Panc1 (cell line): ENCODE data around the gene RAP1GDS1. TPM values are rescaled to one million over a fixed set of nuclear protein-coding genes. Genes with fewer than 3 reads are reported as not detected.

Experiments used
- ATAC-seq: fragments of 200-7000 bp; cut with Tn5 transposase; 2 replicates; pipeline ENCODE4 v1.9.1; 2020; ENCODE audit warnings: mild to moderate bottlenecking, moderate library complexity
- BruUV-seq: library from RNA; stranded (reverse); fragments of 400-500 nt; replicated peaks from 2 replicates; lab custom pipeline; 2021; lab: Mats Ljungman, UMichigan
- CTCF ChIA-PET: fragments of 300-600 bp; sonication (Branson Sonifier 250); formaldehyde crosslinking; loops from one replicate; lab custom pipeline; 2022; ENCODE audit warnings: antibody characterized with exemption; lab: Charles Lee
- POLR2A ChIA-PET: fragments of 300-600 bp; sonication (Branson Sonifier 250); formaldehyde crosslinking; loops from one replicate; lab custom pipeline; 2022; ENCODE audit warnings: antibody characterized with exemption; lab: Charles Lee
- DNase-seq: peaks from one replicate; pipeline ENCODE4 v3.0.0-alpha.2; 2010; ENCODE audit warnings: low read depth, low spot score
- H3K27ac ChIP-seq: 2 replicates; pipeline ENCODE4 v1.5.1; 2011; ENCODE audit warnings: mild to moderate bottlenecking, low read length, inconsistent platforms
- H3K27me3 ChIP-seq: fragments of 200-500 bp; sonication (Bioruptor generic); 2 replicates; pipeline ENCODE4 v1.6.0; 2014; ENCODE audit warnings: low read length, inconsistent platforms; ENCODE audit not compliant: control insufficient read depth, insufficient read depth
- H3K36me3 ChIP-seq: fragments of 200-500 bp; sonication (Bioruptor generic); 2 replicates; pipeline ENCODE4 v1.5.1; 2014; ENCODE audit warnings: inconsistent platforms, mild to moderate bottlenecking, low read length, moderate library complexity; ENCODE audit not compliant: control insufficient read depth, insufficient read depth
- H3K4me1 ChIP-seq: 2 replicates; pipeline ENCODE4 v1.5.1; 2011; ENCODE audit warnings: inconsistent platforms, mild to moderate bottlenecking, low read length, moderate library complexity; ENCODE audit not compliant: control insufficient read depth, insufficient read depth
- H3K4me3 ChIP-seq, 2 experiments: 2 replicates each; pipeline ENCODE4 v1.5.1; 2011 to 2012; ENCODE audit warnings: low read depth in 2 of 2, low read length in 2 of 2, mild to moderate bottlenecking in 2 of 2, inconsistent platforms in 1 of 2, moderate library complexity in 1 of 2
- H3K9me3 ChIP-seq: fragments of 200-500 bp; sonication (Bioruptor generic); 2 replicates; pipeline ENCODE4 v1.5.1; 2014; ENCODE audit warnings: low read depth, mild to moderate bottlenecking, inconsistent platforms, low read length, moderate library complexity; ENCODE audit not compliant: control insufficient read depth, insufficient read depth
- POLR2AphosphoS5 ChIP-seq: IDR thresholded peaks from 2 replicates; pipeline ENCODE4 v1.6.1; 2012; ENCODE audit warnings: mild to moderate bottlenecking, low read depth, low read length, moderate library complexity
- REST ChIP-seq, 2 experiments: IDR thresholded peaks; 2 replicates each; pipeline ENCODE4 v1.6.1; 2011 to 2012; ENCODE audit warnings: low read depth in 2 of 2, control low read depth in 1 of 2, low read length in 1 of 2, mild to moderate bottlenecking in 1 of 2, moderate library complexity in 1 of 2; ENCODE audit not compliant: insufficient read depth in 1 of 2
- SIN3A ChIP-seq: IDR thresholded peaks from 2 replicates; pipeline ENCODE4 v1.6.1; 2012; ENCODE audit warnings: low read depth, mild to moderate bottlenecking, low read length, moderate library complexity, borderline replicate concordance; ENCODE audit not compliant: insufficient read depth
- TCF7L2 ChIP-seq: IDR thresholded peaks from 2 replicates; pipeline ENCODE4 v1.6.1; 2011; ENCODE audit warnings: mild to moderate bottlenecking, low read depth, low read length, inconsistent platforms
- in situ Hi-C: cut with HindIII; loops from 2 replicates; pipeline ENCODE4 v1.10.0; 2016; ENCODE audit warnings: low sequenced_read_pairs, low pct_unique_long_range_greater_than_20kb
- intact Hi-C: fragments of 100-400 bp; cut with micrococcal nuclease; formaldehyde crosslinking; loops from one replicate; pipeline ENCODE4 v1.10.0; 2022; ENCODE audit not compliant: unreplicated experiment
- total RNA-seq: library from RNA; stranded (reverse); gene quantifications from one replicate; pipeline ENCODE4 v1.2.1, GENCODE V29; 2021; ENCODE audit not compliant: unreplicated experiment
- TF ChIP-seq, protein P1 (sequence below): fragments of 450-650 bp; IDR thresholded peaks from 2 replicates; pipeline ENCODE4 v1.5.1; 2017; ENCODE audit warnings: mild to moderate bottlenecking

The RAP1GDS1 gene
- total RNA-seq, 1 experiment from 2014 or later, result 39.7 TPM

DNA sequence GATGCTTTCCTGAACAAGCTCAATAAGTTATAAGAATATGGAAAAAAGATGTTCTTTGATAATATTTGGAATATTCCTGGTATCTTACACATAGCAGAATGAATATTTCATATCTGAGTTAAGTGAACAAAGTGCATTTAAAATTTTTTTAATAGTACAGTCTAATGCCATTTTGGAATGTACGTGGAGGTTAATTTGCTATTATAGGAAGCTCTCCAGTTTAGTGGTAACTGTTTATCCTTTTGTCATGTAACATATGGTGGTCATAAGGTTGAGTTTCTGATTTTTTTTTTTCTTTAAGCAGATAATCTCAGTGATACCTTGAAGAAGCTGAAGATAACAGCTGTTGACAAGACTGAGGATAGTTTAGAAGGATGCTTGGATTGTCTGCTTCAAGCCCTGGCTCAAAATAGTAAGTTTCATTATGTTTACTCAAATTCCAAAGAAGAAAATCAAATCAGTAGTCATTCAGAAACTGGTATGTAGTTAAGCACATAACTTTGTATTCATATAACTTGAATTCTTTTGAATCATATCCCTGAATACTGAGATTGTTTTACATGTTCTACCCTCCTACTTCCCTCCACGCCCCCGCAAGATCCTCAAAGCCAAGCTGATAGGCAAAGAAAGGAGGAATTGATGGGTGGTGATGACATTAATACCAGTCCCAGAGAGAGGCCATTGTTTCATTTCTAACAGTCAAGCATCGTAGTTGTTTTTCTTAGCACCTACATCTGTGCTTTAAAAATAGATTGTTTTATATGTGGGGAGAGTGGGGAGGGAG, 32.1 kb downstream of the RAP1GDS1 start:
- in situ Hi-C loops, result no loop called here
- no peaks in the 10 kb centered on the region for H3K27me3 ChIP-seq
- 0 out of 2 replicates have a peak, but pooled peaks cover 2% of the 10 kb centered on the region for H3K36me3 ChIP-seq
- intact Hi-C loops, result no loop called here
- H3K4me1 ChIP-seq, result no peaks in the 10 kb centered on the region
- no peak overlapping the region for H3K4me3 ChIP-seq
- TF ChIP-seq REST (IDR thresholded peaks at IDR 0.05; ENCODE audit: insufficient read depth in 1 of 2, low read depth in 2 of 2, low read length in 1 of 2) (no peak), SIN3A (no peak), TCF7L2 (no peak), POLR2AphosphoS5 (no peak)
- TF ChIP-seq, protein P1, sequence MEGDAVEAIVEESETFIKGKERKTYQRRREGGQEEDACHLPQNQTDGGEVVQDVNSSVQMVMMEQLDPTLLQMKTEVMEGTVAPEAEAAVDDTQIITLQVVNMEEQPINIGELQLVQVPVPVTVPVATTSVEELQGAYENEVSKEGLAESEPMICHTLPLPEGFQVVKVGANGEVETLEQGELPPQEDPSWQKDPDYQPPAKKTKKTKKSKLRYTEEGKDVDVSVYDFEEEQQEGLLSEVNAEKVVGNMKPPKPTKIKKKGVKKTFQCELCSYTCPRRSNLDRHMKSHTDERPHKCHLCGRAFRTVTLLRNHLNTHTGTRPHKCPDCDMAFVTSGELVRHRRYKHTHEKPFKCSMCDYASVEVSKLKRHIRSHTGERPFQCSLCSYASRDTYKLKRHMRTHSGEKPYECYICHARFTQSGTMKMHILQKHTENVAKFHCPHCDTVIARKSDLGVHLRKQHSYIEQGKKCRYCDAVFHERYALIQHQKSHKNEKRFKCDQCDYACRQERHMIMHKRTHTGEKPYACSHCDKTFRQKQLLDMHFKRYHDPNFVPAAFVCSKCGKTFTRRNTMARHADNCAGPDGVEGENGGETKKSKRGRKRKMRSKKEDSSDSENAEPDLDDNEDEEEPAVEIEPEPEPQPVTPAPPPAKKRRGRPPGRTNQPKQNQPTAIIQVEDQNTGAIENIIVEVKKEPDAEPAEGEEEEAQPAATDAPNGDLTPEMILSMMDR, result no peak
- ATAC-seq, result no peak
- H3K9me3 ChIP-seq, result no peaks in the 10 kb centered on the region
- CTCF ChIA-PET, result interaction anchor here (0.7 kb wide), 1 partner anchor 10 kb away, joined by 3 read pairs; no protein-coding TSS in a partner anchor
- no peak for DNase-seq
- no peak overlapping the region for H3K27ac ChIP-seq
- BruUV-seq, result no TSS peak
- POLR2A ChIA-PET, result no interaction called here

DNA sequence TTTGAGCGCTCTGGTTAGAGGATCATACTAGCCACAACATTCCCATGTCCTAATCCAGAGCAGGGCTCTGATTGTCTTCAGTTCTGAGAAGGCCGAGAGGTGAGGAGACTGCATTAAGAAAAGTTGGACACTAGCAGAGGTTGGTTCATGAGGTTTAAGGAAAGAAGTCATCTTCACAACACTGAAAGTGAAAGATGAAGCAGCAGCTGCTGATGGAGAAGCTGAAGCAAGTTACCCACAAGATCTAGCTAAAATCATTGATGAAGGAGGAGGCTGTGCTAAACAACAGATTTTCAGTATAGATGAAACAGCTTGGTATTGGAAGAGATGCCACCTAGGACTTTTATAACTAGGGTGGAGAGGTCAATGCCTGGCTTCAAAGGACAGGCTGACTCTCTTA, 36.8 kb downstream of the RAP1GDS1 start:
- POLR2A ChIA-PET, result no interaction called here

More for the DNA sequence above, 36.8 kb downstream of the RAP1GDS1 start:
- Histone ChIP-seq H3K9me3 (no peaks in the 10 kb centered on the region; the same call in 1 of the 2 replicates), H3K27ac (no peak overlapping the region), H3K4me3 (no peak overlapping the region), H3K27me3 (no peaks in the 10 kb centered on the region), H3K36me3 (0 out of 2 replicates have a peak, but pooled peaks cover 2% of the 10 kb centered on the region), H3K4me1 (no peaks in the 10 kb centered on the region)
- CTCF ChIA-PET, result no interaction called here
- TF ChIP-seq, protein P1, result no peak
- TF ChIP-seq SIN3A (no peak), TCF7L2 (no peak), REST (IDR thresholded peaks at IDR 0.05; ENCODE audit: insufficient read depth in 1 of 2, low read depth in 2 of 2, low read length in 1 of 2) (no peak), POLR2AphosphoS5 (no peak)
- BruUV-seq, result no TSS peak
- ATAC-seq (no peak), DNase-seq (no peak)
- intact Hi-C loops, result no loop called here
- in situ Hi-C loops, result no loop called here
